Caco-2 (cell line): ENCODE data around the gene DCBLD2. TPM values are rescaled to one million over a fixed set of nuclear protein-coding genes. Genes with fewer than 3 reads are reported as not detected.

Experiments used
- BruUV-seq: library from RNA; stranded (reverse); fragments of 400-500 nt; replicated peaks from 2 replicates; lab custom pipeline; 2021; lab: Mats Ljungman, UMichigan
- CTCF ChIA-PET: fragments of 300-600 bp; sonication (Branson Sonifier 250); formaldehyde crosslinking; loops from one replicate; lab custom pipeline; 2022; ENCODE audit warnings: antibody characterized with exemption; lab: Charles Lee
- POLR2A ChIA-PET: fragments of 300-600 bp; sonication (Branson Sonifier 250); formaldehyde crosslinking; loops from one replicate; lab custom pipeline; 2022; ENCODE audit warnings: antibody characterized with exemption; lab: Charles Lee
- DNase-seq, 2 experiments: peaks; one replicate each; pipeline versions ENCODE4 v3.0.0 to v3.0.0-alpha.2; 2020 to 2022
- H3K27me3 ChIP-seq: replicated peaks from 2 replicates; pipeline ENCODE4 v1.6.0; 2011; ENCODE audit warnings: low read length; ENCODE audit not compliant: control insufficient read depth, insufficient read depth
- H3K36me3 ChIP-seq: 2 replicates; pipeline ENCODE4 v1.5.1; 2011; ENCODE audit warnings: low read length; ENCODE audit not compliant: control insufficient read depth, insufficient read depth
- H3K4me1 ChIP-seq: fragments of 250-450 bp; sonication (Bioruptor Pico); 2 replicates; pipeline ENCODE4 v1.5.1; 2020; ENCODE audit warnings: mild to moderate bottlenecking
- H3K4me3 ChIP-seq: 2 replicates; pipeline ENCODE4 v1.5.1; 2011; ENCODE audit warnings: low read depth, mild to moderate bottlenecking, control low read depth, low read length
- H3K9me3 ChIP-seq: fragments of 250-450 bp; sonication (Bioruptor Pico); 2 replicates; pipeline ENCODE4 v1.5.1; 2020; ENCODE audit warnings: mild to moderate bottlenecking, moderate library complexity
- H3K27ac Mint-ChIP-seq: one replicate; pipeline ENCODE4 v1.8.0; 2022; ENCODE audit warnings: mixed read lengths; ENCODE audit not compliant: unreplicated experiment
- H3K27me3 Mint-ChIP-seq: one replicate; pipeline ENCODE4 v1.8.0; 2022; ENCODE audit warnings: mixed read lengths; ENCODE audit not compliant: insufficient read depth, unreplicated experiment
- H3K36me3 Mint-ChIP-seq: one replicate; pipeline ENCODE4 v1.8.0; 2022; ENCODE audit warnings: mild to moderate bottlenecking, mixed read lengths; ENCODE audit not compliant: insufficient read depth, unreplicated experiment
- H3K4me1 Mint-ChIP-seq: one replicate; pipeline ENCODE4 v1.8.0; 2022; ENCODE audit warnings: low read depth, mixed read lengths; ENCODE audit not compliant: unreplicated experiment
- H3K4me3 Mint-ChIP-seq: one replicate; pipeline ENCODE4 v1.8.0; 2022; ENCODE audit warnings: mild to moderate bottlenecking, moderate library complexity, mixed read lengths; ENCODE audit not compliant: unreplicated experiment
- H3K9me3 Mint-ChIP-seq: one replicate; pipeline ENCODE4 v1.8.0; 2022; ENCODE audit warnings: mixed read lengths; ENCODE audit not compliant: unreplicated experiment
- CTCF ChIP-seq, 2 experiments: fragments of 200-600 bp in 1 of 2; IDR thresholded peaks; 1 replicate in 1 of 2; 2 replicates in 1 of 2; pipeline versions ENCODE4 v1.5.1 to v1.8.0; 2011 to 2022; ENCODE audit warnings: antibody characterized with exemption in 1 of 2, control low read depth in 1 of 2, inconsistent platforms in 1 of 2, low read depth in 1 of 2, low read length in 1 of 2, mild to moderate bottlenecking in 1 of 2, moderate library complexity in 1 of 2; ENCODE audit not compliant: insufficient read depth in 1 of 2, severe bottlenecking in 1 of 2, unreplicated experiment in 1 of 2
- intact Hi-C: fragments of 100-400 bp; cut with micrococcal nuclease; formaldehyde crosslinking; loops from one replicate; pipeline ENCODE4 v1.10.0; 2022; ENCODE audit not compliant: unreplicated experiment
- total RNA-seq: library from RNA; stranded (reverse); gene quantifications from 2 replicates; pipeline ENCODE4 v1.2.3, GENCODE V29; 2022

Gene DCBLD2
- total RNA-seq, 1 experiment from 2014 or later = 53.0 TPM

GRCh38 chr3:98763819-98764418 lies 137.6 kb downstream of the DCBLD2 start:
- intact Hi-C loops = no loop called here
- Mint-ChIP-seq H3K4me3 (no peak overlapping the region), H3K27me3 (no peaks in the 10 kb centered on the region), H3K4me1 (peaks cover 29% of the 10 kb centered on the region), H3K27ac (no peak overlapping the region), H3K9me3 (no peaks in the 10 kb centered on the region), H3K36me3 (peaks cover 49% of the 10 kb centered on the region)
- Histone ChIP-seq H3K36me3 (no peaks in the 10 kb centered on the region; the same call in 1 of the 2 replicates), H3K27me3 (no peaks in the 10 kb centered on the region), H3K9me3 (no peaks in the 10 kb centered on the region), H3K4me1 (peaks cover 15% of the 10 kb centered on the region), H3K4me3 (no peak overlapping the region)
- BruUV-seq = no TSS peak
- ChIA-PET POLR2A (no interaction called here), CTCF (interaction anchor here (0.6 to 1.0 kb wide), 2 partner anchors 32 to 184 kb away, joined by 3 read pairs; no protein-coding TSS in a partner anchor)
- no peak for DNase-seq
- TF ChIP-seq CTCF (IDR thresholded peaks at IDR 0.05; ENCODE audit: insufficient read depth in 1 of 2, low read depth in 1 of 2, low read length in 1 of 2, severe bottlenecking in 1 of 2, unreplicated experiment in 1 of 2) = no peak

GRCh38 chr3:98763076-98763475 lies 138.4 kb downstream of the DCBLD2 start, which contains the start of gene ST3GAL6:
ST3GAL6 (plus strand) TSS chr3:98763340; CDS start chr3:98768441, 5,101 bp downstream.
- Histone ChIP-seq H3K9me3 (no peaks in the 10 kb centered on the region), H3K27me3 (no peaks in the 10 kb centered on the region), H3K4me1 (peaks cover 24% of the 10 kb centered on the region), H3K36me3 (no peaks in the 10 kb centered on the region; the same call in 1 of the 2 replicates), H3K4me3 (no peak within 1 kb of the TSS)
- intact Hi-C loops = no loop called here
- H3K27ac Mint-ChIP-seq = no peak within 1 kb of the TSS
- no peaks in the 10 kb centered on the region for H3K27me3 Mint-ChIP-seq
- no peak for DNase-seq
- no peaks in the 10 kb centered on the region for H3K9me3 Mint-ChIP-seq
- CTCF ChIA-PET = no interaction called here
- no peak for TF ChIP-seq CTCF (IDR thresholded peaks at IDR 0.05; ENCODE audit: insufficient read depth in 1 of 2, low read depth in 1 of 2, low read length in 1 of 2, severe bottlenecking in 1 of 2, unreplicated experiment in 1 of 2)
- peaks cover 48% of the 10 kb centered on the region for H3K36me3 Mint-ChIP-seq
- no peak within 1 kb of the TSS for H3K4me3 Mint-ChIP-seq
- peaks cover 31% of the 10 kb centered on the region for H3K4me1 Mint-ChIP-seq
- POLR2A ChIA-PET = no interaction called here
- no TSS peak for BruUV-seq

- Histone ChIP-seq H3K4me3 (no peak overlapping the region), H3K9me3 (no peaks in the 10 kb centered on the region), H3K4me1 (peaks cover 35% of the 10 kb centered on the region), H3K27me3 (no peaks in the 10 kb centered on the region), H3K36me3 (no peaks in the 10 kb centered on the region; the same call in none of the 2 replicates)
- Mint-ChIP-seq H3K9me3 (no peaks in the 10 kb centered on the region), H3K4me1 (peaks cover 31% of the 10 kb centered on the region), H3K36me3 (peaks cover 56% of the 10 kb centered on the region), H3K27ac (no peak overlapping the region), H3K27me3 (no peaks in the 10 kb centered on the region), H3K4me3 (no peak overlapping the region)
- TF ChIP-seq CTCF (IDR thresholded peaks at IDR 0.05; ENCODE audit: insufficient read depth in 1 of 2, low read depth in 1 of 2, low read length in 1 of 2, severe bottlenecking in 1 of 2, unreplicated experiment in 1 of 2) = no peak
- DNase-seq = no peak
- ChIA-PET POLR2A (no interaction called here), CTCF (no interaction called here)
- intact Hi-C loops = no loop called here
- no TSS peak for BruUV-seq
These were observed 139.8 kb downstream of the DCBLD2 start for GRCh38 chr3:98761643-98762229.
